NCI-H774 (cell line): Measurements from ENCODE around the gene LRIG1.

Source experiments
- DNase-seq: peaks from one replicate; lab custom pipeline; 2025; lab: John Stamatoyannopoulos, UW

The LRIG1 gene

DNA sequence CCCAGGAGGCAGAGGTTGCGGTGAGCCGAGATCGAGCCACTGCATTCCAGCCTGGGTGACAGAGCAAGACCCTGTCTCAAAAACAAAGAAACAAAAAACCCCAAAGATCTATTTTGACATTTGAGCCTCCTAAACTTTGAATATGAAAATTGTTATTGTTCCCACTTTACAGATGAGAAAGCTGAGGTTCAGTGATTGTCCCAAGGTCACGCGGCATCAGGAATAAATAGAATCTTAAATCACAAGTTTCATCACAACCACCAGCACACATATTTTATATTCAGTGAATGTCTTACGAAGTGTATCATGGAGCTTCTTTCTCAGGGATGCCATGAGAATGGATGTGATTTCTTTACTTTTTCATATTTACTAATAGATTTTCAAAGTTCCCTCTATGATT lies 5.3 kb upstream of the LRIG1 start:
- no peak for DNase-seq

DNA sequence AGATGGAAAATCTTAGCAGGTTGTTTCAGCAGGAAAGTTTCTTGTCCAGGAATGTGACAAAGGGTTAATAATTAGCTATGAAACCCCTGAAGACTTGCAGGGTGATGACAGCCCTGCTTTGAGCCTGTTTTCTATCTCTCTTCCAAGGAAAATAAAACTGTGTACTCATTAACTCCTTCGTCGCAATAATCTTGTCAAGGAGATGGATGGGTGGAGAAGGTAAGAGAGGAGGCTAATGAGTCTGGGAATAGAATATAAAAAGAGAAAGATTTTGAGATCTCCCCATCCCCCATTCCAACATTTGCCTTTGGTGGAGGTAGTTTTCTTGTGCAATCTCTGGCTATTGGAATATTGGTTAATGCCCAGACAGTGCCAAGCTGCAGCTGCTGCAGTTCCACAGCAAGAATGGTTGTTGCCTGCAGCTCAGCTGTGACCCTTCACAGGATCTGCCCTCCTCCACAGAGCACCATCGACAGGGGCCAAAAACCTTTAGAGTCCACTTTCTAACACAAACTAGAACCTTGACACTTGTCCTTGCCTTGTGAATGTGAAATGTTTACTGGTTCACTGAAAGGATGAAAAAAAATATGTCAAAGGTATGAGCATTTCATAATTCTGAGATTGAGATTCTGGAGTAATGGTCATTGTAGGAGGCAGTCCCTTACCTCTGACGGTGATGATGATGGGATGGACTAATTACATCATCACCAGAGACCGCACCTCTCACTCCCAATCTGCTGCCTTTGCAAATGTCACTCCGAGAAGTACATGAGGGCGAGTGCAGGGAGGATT lies 4.2 kb upstream of the LRIG1 start:
- no peak for DNase-seq

DNA sequence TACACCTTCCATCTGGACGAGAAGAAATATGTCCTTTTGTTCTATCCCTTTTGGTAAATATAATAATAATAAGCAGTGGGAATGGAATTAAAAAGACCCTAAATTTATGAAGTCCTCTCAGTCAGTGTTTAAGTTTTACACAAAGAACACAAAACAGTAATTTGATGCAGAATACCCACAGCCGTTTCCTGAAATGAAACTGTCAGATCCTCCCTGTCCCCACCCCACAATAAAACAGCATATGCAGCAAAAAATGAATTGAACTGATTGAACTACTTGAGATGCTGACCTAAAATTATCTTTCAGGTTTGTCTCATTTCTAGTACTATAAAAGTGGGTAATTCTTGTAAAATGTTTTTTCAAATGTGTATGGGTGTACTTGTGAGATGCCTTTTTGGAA lies 2.2 kb upstream of the LRIG1 start:
- DNase-seq, result no peak

DNA sequence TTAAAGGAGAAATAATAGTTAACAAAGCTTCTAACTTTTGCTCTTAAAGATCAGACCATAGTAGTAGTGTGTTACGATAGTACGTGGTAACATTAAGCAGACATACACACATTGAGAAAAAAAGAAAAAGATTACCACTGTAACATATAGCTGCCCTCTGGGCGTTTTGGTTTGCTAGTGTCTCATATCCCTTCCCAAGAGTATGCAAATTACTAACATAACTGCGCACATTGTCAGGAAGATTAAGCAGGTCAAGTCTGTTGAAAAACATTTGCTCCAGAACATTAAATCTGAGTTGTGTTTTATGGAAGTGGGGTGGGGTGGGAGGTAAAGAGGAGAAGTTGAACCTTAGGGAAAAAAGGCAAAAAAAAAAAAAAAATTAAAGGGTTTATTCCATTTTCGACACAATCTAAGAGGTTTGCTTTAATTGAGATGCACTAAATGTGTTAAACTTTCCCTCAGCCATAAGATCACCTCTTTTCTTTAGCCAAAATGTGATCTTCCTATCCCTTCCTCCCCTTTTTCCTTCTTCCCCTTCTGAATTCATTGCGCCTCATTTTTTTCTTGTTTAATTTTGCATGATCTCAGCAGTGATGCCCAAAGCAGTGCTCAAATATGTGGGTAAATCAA lies 1.5 kb upstream of the LRIG1 start:
- no peak for DNase-seq

DNA sequence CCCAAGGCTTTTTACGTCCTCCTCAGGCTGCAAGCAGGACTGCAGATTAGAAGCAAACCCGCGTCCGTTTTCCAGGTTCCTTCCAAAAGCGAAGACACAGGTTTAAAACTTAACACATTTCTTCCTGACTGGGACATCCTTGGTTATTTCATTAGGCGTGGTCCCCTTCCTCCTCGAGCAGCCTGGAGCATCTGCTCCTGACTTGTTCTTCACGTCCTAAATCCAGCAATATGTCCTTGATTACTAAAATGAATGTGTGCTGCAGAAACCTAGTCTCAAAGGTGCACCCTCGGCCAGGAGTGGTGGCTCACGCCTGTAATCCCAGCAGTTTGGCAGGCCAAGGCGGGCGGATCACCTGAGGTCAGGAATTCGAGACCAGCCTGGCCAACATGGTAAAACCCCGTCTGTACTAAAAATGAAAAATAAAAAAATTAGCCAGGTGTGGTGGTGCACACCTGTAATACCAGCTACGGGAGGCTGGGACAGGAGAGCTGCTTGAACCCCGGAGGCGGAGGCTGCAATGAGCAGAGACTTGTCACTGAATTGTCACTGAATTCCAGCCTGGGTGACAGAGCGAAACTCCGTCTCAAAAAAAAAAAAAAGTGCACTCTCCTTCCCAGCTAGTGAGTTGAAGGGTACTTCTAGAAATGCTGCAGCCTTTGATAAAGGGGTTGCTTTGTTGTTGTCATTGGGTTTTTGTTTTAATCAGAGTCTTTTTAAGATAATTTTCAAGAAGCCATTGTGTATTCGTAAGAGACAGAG lies 842 bp upstream of the LRIG1 start:
- DNase-seq, result no peak

DNA sequence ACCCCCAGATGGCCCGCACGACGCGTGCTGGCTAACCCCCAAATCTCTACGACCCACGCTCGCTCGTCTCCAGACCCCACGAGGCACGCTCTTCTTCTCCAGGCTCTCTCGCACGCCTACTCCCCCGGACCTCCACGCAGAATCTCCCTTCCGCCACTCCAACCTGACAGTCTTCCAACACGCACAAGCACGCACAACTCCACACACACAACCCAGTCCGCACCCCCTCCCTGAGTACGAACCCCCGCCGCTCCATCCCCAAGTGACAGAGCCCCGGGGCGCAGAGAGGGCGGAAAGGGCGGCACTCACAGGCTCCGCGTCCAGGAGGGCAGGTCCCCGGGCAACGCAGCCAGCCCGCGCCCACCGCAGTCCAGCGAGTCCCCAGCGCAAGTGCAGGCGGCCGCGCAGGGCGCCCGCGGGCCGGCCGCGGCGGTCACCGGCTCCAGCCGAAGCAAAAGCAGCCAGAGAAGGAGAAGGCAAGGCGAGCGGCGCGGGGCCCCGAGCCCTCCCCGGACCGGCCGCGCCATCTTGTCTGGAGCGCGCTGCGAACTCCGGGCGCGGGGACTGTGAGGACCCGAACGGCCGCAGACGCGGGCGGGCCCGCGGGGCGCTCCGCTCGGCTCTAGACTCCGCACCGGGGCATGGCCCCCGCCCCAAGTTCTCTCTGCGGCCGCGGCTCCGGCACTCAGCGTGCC lies 794 bp downstream of the LRIG1 start:
- DNase-seq, result no peak

DNA sequence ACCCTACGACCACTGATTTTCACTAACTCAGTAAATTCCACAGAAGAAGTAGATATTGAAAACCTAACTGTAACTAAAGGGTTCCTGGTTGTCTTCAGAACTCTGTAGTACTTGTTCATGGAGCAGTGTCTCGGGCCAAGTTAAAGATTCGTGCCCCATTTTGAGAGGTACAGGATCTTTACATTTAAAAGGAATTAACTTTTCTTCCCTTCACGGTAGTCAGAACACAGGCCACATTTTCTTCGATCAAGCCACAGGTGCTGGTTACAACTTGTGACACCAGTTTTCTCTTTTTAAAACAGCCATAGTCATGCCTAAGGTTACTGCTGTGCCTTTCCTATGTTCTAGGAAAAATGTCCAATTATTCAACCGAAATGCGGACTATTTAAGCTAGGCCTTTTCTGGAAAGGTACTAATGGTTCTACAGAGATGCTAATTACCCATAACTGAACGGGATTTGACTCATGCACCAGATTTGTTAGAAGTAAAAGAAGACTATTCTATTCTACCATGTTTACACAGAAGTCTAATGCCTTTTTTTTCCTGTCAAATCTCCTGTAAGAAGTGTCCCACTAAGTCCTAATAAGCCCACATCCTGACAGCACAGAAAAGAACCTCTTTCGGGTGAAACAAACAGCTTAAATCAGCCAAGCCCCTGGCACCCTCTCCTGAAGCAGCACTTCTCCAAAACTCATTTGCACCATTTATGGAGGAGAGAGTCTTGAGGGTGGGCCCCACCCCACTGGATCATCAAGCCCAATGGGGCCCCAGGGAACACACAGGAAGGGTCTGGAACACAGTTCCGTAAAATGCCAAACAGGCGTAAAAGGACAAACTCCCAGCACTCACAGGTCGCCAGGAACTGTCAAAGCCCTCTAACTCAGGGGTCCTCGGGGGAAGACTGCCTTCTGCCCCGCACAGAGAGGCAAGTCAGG lies 1.9 kb downstream of the LRIG1 start:
- no peak for DNase-seq

DNA sequence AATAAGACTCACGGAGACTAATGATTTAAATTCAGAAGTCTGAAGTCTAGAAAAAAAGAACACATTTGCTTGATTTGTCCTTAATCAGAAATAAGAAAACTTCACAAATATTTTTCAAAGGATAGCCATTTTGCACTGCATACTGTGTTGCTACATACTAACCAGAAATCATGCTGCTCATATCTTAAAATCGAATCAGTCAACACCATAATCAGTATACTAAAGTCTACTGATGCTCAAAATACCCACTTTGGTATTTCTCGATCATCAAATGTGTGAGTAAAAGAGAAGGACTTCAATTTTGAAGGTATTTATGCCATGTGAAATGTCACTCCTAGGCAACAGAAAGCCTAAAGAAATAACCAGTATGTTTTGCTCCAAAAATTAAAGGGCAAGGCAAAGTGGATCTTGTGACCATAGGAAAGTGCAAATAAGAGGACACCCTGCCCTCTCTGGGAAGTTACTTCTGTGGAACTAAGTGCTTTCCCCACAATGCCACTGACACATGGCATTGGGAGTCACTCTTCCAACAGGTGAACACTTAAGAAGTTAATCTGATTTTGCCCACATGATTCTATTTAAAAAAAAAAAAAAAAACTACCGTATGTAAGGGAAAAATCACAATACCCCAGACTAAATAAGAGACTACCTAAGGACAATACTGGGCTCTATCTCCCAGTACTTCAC lies 2.7 kb downstream of the LRIG1 start:
- DNase-seq, result no peak

DNA sequence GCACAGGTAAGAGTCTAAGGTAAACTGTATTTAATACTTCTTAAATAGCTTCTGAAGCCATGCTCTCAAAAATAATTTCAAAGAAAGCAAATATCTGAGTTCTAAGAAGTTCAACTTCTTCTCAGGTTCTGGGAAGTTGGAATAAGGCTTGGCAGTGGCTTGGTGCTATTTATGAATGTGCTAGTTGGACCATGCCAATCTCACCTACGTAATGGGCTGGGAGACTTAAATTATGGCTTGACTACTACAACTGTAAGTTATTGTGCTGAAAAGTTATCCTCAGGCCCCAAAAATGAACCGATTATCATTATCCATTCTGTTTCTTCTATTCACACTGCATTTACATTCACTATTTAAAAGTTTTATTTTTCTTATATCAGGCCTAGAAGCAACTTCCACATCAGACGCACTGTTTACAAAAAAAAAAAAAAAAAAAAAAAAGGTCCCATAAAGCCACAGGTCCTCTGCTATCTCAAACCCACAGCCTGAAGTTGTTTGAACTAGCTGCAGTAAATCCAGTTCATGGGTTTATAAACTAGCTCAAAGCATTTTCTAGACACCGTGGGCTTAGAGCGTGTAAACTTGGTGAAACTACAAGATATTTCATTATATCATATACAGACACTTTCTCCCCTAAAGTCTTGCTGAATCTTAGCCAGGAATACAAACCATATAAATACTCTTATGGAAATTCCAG lies 3.4 kb downstream of the LRIG1 start:
- DNase-seq, result no peak

DNA sequence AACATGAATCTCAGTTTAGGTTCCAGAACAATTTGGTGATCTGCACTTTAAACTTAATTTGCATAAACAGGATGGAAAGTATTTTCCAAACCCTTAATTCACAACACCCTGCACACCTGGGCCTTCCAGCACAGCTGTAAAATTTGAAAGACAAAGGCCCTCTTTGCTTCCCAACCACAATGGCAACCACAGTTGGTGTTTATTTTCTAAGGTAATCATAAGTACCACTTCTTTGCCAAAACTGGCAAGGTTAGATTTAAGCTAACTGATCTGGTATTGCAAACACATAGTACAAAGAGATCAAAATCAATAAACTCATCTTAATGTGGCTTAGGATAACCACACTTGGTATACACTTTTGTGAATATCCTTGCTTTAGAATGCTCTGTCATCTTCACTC lies 4.1 kb downstream of the LRIG1 start:
- no peak for DNase-seq

DNA sequence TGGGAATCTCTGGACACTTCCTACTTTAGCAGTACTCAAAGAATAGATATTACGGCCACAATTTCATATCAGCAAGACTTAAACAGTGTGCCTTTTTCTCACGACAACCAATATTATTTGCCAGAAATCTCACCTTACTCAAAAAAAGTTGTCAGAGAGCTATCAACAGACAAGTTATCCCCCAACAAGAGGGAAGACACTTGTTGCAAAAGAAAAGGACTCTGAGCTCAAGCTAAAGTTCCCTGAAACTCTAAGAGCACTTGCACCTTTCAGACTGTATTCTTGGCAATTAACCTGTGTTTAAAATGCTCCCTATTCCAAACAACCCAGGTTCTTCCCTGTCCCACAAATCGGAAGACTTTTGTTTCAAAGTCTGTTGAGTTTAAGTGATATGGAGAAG lies 4.5 kb downstream of the LRIG1 start:
- DNase-seq, result no peak

DNA sequence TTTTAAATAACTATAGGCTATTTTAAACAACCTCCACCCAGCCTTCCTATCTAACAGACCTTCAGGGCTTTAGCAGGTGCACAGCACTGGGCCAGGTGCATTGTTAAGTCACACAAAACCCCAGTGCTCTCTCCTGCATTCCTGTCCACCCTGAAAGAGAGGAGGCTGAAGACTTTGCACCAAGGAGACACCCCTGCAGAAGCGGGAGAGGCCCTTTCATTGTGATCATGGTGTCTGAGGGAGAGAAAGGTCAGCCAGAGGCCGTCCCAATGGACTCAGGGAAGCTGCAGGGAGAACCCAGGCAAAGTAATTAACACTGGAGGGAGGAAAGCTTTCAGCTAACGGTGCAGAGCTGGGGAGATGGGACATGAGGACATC lies 5.2 kb downstream of the LRIG1 start:
- DNase-seq, result no peak

DNA sequence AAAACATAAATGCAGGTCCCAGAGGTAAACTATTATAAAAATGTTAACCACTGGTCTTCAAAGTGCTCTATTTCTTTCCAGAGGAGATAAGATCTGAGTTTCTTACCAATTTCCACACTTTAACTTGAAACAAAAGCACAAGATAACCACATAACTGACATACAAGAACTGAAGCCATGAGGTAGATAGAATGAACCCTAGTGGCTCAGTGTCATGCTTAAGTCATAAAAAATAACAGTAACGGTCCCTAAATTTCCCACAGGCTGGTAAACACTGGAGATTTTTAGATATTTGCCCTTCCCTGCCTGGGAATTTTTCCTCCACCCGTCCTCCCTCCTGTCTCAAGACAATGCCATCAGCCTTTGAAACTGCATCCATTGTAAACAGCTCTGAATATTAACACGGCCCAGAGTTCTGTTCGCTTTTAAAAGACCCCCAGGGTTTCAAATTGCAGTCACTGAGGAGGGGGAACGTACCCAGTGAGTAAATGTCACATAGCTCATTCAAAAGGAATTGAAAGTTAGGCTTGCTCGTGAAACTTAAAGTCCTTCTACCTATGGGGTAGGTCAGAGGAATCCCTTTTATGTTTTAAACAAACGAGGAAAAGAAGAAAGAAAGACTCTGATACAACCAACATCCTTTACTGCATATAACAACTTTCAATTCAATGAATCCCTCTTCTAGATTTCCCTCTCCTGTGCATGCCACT lies 5.7 kb downstream of the LRIG1 start:
- DNase-seq, result no peak

DNA sequence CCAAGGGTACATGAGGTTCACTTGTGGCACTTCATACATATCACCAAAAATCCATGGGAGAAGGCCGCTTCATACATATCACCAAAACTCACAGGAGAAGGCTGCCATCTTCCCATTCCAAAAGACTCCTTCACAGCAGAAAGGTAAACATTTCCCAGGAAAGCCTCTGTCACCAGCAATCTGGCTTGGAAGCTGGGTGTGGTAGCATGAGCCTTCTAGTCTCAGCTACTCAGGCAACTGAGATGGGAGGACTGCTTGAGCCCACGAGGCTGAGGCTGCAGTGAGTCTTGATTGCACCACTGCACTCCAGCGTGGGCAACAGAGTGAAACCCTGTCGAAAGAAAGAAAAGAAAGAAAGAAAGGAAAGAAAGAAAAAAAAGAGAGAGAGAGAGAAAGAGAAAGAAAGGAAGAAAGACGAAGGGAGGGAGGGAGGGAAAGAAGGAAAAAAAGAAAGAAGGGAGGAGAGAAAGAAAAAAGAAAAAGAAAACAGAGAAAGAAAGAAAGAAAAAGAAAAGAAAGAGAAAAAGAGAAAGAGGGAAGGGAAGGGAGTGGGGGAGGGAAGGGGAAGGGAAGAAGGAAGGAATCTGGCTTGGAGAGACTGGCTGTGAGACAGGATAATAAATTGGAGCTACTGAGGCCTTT lies 7.2 kb downstream of the LRIG1 start:
- no peak for DNase-seq

DNA sequence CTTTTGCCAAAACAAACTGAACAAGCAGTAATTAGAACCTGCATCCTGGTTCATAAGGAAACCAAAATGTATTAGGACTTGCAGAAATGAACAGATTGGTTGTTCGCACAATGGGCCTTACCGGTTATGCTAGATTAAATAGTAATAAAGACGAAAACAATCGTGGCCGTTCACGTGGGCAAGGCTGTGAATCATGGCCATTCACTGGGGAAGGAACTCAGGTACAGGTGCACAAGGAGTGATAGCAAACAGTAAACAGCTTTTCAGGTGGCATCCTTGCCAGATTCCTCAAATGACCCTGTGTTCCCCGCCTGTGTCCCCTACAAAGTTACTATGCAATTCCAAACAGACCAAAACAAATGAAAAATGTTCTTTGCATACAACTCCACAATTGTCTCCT lies 8.2 kb downstream of the LRIG1 start:
- no peak for DNase-seq

DNA sequence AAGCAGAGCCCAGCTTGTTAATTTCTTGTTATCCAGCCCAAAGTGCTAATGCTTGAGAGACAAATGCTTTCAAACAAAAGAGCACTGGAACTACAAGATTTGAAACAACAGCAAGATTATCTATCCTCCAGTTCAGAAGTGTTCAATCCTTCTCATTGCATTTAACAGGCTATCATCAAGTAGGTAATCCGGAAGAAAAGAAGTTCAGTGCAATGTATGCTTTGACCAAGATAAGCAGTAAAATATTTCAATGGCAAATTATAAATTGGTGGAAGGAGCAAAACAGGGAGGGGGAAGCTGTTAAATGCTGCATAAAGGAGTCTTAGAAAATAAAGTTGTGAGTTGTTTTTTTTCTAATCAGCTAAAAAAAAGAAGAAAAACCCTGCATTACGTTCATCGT lies 8.8 kb downstream of the LRIG1 start:
- no peak for DNase-seq

DNA sequence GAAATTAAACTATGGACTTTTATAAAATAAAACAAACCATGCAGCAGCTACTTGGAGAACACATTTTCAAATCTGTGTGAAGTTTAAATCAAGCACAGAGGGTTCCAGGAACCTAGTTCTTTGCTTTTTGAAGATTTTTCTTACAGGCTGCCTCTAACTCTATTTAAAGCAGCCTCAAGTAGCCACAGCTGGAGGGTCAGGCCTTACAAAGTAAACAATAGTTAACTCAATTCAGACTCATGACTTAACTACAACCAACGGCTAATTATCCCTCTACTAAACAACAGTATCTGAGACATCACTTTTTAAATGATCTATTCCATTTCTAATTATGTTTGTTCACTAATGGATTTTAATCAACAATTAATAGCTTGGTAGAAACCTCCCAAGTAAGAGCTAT lies 9.8 kb downstream of the LRIG1 start:
- DNase-seq, result no peak

DNA sequence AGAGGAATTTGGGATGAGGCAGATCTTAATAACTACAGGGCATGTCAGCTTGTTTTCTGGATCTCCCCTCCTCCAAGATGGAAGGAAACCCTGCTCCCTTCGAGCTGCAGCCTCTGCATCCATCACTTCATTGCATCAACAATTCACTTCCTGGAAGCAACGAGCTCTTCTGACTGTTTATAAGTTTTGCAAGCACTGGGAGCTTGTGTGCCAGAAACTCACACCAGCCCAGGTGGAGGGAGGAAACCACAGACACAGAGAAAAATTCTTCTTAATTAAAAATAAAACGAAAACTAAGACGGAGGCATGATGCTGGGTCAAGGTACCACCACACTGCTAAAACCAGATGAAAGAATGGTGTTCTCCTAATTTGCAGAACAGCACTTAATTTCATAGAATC lies 10.6 kb downstream of the LRIG1 start:
- no peak for DNase-seq

DNA sequence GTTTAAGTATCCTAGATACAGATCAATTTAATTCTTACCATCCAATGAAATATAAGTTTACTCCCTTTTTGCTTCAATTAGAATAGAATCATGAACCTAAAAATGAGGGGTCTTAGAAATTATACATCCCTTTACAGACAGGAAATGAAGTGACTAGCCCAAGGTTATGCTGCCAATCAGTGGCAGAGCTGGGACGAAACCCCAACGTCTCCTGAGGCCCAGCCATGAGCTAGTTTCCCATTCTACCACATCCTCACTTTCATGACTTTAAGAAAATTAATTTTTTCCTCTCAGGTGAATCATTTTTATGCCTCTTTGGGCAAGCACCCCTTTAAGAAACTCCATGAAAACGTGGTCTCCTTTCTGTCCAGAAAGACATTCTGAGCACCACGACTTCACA lies 11.2 kb downstream of the LRIG1 start:
- no peak for DNase-seq
